HepG2 (cell line): Measurements from ENCODE around the gene MYOF. TPM values are rescaled to one million over a fixed set of nuclear protein-coding genes. Genes with fewer than 3 reads are reported as not detected.

ENCODE experiments used
- ATAC-seq: fragments of 200-7000 bp; cut with Tn5 transposase; 3 replicates; pipeline ENCODE4 v1.9.1; 2020; ENCODE audit warnings: mild to moderate bottlenecking, moderate library complexity
- BruUV-seq: library from RNA; stranded (reverse); fragments of 400-500 nt; replicated peaks from 2 replicates; lab custom pipeline; 2021; lab: Mats Ljungman, UMichigan
- CTCF ChIA-PET: fragments of 300-600 bp; formaldehyde crosslinking; extraction: SDS; loops from one replicate; lab custom pipeline; 2021; ENCODE audit warnings: low total read pairs, inconsistent platforms, low intra/inter-chr PET ratio; lab: Yijun Ruan, JAX
- POLR2A ChIA-PET: fragments of 350-600 bp; sonication (Branson Sonifier 250); formaldehyde crosslinking; loops from one replicate; lab custom pipeline; 2020; ENCODE audit warnings: antibody characterized with exemption, inconsistent platforms; lab: Yijun Ruan, JAX
- DNase-seq: peaks from one replicate; pipeline ENCODE4 v3.0.0-alpha.2; 2015; ENCODE audit warnings: low spot score
- FAIRE-seq: peaks from 3 replicates; lab custom pipeline; 2011; peaks lifted over from hg19 to GRCh38; lab: Jason Lieb, UNC
- H2AFZ ChIP-seq: one replicate; pipeline ENCODE4 v1.6.1; 2011; ENCODE audit warnings: low read length, inconsistent platforms
- H3K27ac ChIP-seq: fragments of 300-600 bp; 3 replicates; pipeline ENCODE4 v1.8.0; 2011; ENCODE audit warnings: mixed run types, mild to moderate bottlenecking, mixed read lengths, low read length, inconsistent platforms; ENCODE audit not compliant: insufficient read depth; ENCODE audit errors: extremely low read length
- H3K27me3 ChIP-seq, 2 experiments: fragments of 200-600 bp in 1 of 2; 2 replicates in 1 of 2; 3 replicates in 1 of 2; pipeline versions ENCODE4 v1.6.0 to v1.8.0; 2011; ENCODE audit warnings: low read length in 2 of 2, mild to moderate bottlenecking in 2 of 2, moderate library complexity in 2 of 2, inconsistent platforms in 1 of 2; ENCODE audit not compliant: insufficient read depth in 2 of 2, control insufficient read depth in 1 of 2
- H3K36me3 ChIP-seq, 2 experiments: fragments of 200-600 bp in 1 of 2; replicated peaks in 1 of 2; 2 replicates in 1 of 2; 3 replicates in 1 of 2; pipeline versions ENCODE4 v1.5.1 to v1.8.0; 2011; ENCODE audit warnings: low read length in 2 of 2, inconsistent platforms in 1 of 2; ENCODE audit not compliant: insufficient read depth in 2 of 2, control insufficient read depth in 1 of 2
- H3K4me1 ChIP-seq: 2 replicates; pipeline ENCODE4 v1.5.1; 2012; ENCODE audit warnings: low read length, inconsistent platforms; ENCODE audit not compliant: insufficient read depth
- H3K4me2 ChIP-seq: 2 replicates; pipeline ENCODE4 v1.6.0; 2011; ENCODE audit warnings: low read depth, low read length, inconsistent platforms
- H3K4me3 ChIP-seq, 3 experiments: fragments of 200-600 bp in 1 of 3; sonication (generic), shearing (Covaris generic) in 1 of 3; replicated peaks in 1 of 3; 2 replicates each; pipeline ENCODE4 v1.5.1; 2011 to 2016; ENCODE audit warnings: low read length in 3 of 3, inconsistent platforms in 2 of 3, low read depth in 2 of 3, mild to moderate bottlenecking in 2 of 3, control low read depth in 1 of 3, mixed read lengths in 1 of 3; ENCODE audit not compliant: insufficient read depth in 1 of 3
- H3K79me2 ChIP-seq: one replicate; pipeline ENCODE4 v1.6.1; 2011; ENCODE audit warnings: low read length, inconsistent platforms; ENCODE audit not compliant: insufficient read depth
- H3K9ac ChIP-seq: 2 replicates; pipeline ENCODE4 v1.6.0; 2011; ENCODE audit warnings: mild to moderate bottlenecking, low read depth, low read length, inconsistent platforms; ENCODE audit not compliant: insufficient read depth
- H3K9me3 ChIP-seq: 2 replicates; pipeline ENCODE4 v1.5.1; 2012; ENCODE audit warnings: mild to moderate bottlenecking, low read length
- H4K20me1 ChIP-seq: 2 replicates; pipeline ENCODE4 v1.6.0; 2011; ENCODE audit warnings: inconsistent platforms, mild to moderate bottlenecking, low read length, moderate library complexity; ENCODE audit not compliant: insufficient read depth
- EED ChIP-seq: sonication (generic); formaldehyde crosslinking; IDR thresholded peaks from 2 replicates; pipeline ENCODE4 v1.5.0; 2020; ENCODE audit warnings: mild to moderate bottlenecking, missing genetic modification reagents
- HHEX ChIP-seq: IDR thresholded peaks from 2 replicates; pipeline ENCODE4 v1.6.1; 2016; ENCODE audit warnings: control low read depth
- HIVEP1 ChIP-seq: sonication (generic); formaldehyde crosslinking; IDR thresholded peaks from 2 replicates; pipeline ENCODE4 v1.4.0; 2020; ENCODE audit warnings: mild to moderate bottlenecking, missing genetic modification reagents
- RFXAP ChIP-seq: sonication (generic); formaldehyde crosslinking; IDR thresholded peaks from 2 replicates; pipeline ENCODE4 v1.4.0; 2020; ENCODE audit warnings: missing genetic modification reagents, borderline replicate concordance
- SAP130 ChIP-seq: IDR thresholded peaks from 2 replicates; pipeline ENCODE4 v1.6.1; 2016; ENCODE audit warnings: low read depth
- TGIF2 ChIP-seq: IDR thresholded peaks from 2 replicates; pipeline ENCODE4 v1.6.1; 2016; ENCODE audit warnings: control low read depth, missing compliant biosample characterization
- U2AF1 ChIP-seq: fragments of 200-400 bp; formaldehyde crosslinking; optimal IDR thresholded peaks from 2 replicates; pipeline ENCODE3; 2017; ENCODE audit warnings: mild to moderate bottlenecking, low read depth, low read length
- ZNF160 ChIP-seq: sonication (generic); formaldehyde crosslinking; IDR thresholded peaks from 2 replicates; pipeline ENCODE4 v1.8.0; 2022; ENCODE audit warnings: mild to moderate bottlenecking, inconsistent platforms, missing genetic modification reagents
- ZNF362 ChIP-seq: sonication (generic); formaldehyde crosslinking; IDR thresholded peaks from 2 replicates; pipeline ENCODE4 v1.4.0; 2020; ENCODE audit warnings: missing genetic modification reagents, mild to moderate bottlenecking, borderline replicate concordance
- ZNF512B ChIP-seq: sonication (generic); formaldehyde crosslinking; IDR thresholded peaks from 2 replicates; pipeline ENCODE4 v1.5.1; 2020; ENCODE audit warnings: missing genetic modification reagents, mild to moderate bottlenecking, borderline replicate concordance
- ZNF773 ChIP-seq: sonication (generic); formaldehyde crosslinking; IDR thresholded peaks from 2 replicates; pipeline ENCODE4 v1.4.0; 2020; ENCODE audit warnings: missing genetic modification reagents, borderline replicate concordance
- WGBS: methylation state at CpG from one replicate; pipeline ENCODE4 v1.1.6; 2017; ENCODE audit warnings: low lambda C conversion rate; 5-methylcytosine and 5-hydroxymethylcytosine counted together
- in situ Hi-C: cut with HindIII; loops from 2 replicates; pipeline ENCODE4 v1.10.0; 2017; ENCODE audit warnings: low pct_unique_long_range_greater_than_20kb; ENCODE audit not compliant: extremely low pct_ligation_motif_present
- intact Hi-C: fragments of 100-400 bp; cut with micrococcal nuclease; formaldehyde crosslinking; loops from one replicate; pipeline ENCODE4 v1.10.0; 2022; ENCODE audit not compliant: unreplicated experiment
- polyA plus RNA-seq, 8 experiments: library from polyadenylated mRNA; depleted of rRNA in 3 of 8; stranded (reverse) in 7 of 8; unstranded in 1 of 8; fragments of >200 nt; fragmentation: Illumina TruSeq in 4 of 8; extraction: Trizol in 4 of 8; gene quantifications; 2 replicates each; pipeline versions ENCODE4 v1.2.1 to v1.2.3, GENCODE V29; 2011 to 2016; ENCODE audit warnings: low read depth in 4 of 8, missing spikeins in 1 of 8, mixed read lengths in 1 of 8; ENCODE audit not compliant: insufficient read depth in 1 of 8
- small RNA-seq, 3 experiments: library from RNA; depleted of rRNA; stranded (forward); fragments of <200 nt; gene quantifications; one replicate each; pipeline ENCODE3, GENCODE V24; 2012; ENCODE audit warnings: low read depth in 2 of 3, low replicate concordance in 1 of 3; ENCODE audit not compliant: insufficient read length in 3 of 3, insufficient read depth in 2 of 3
- total RNA-seq, 5 experiments: library from RNA; depleted of rRNA; stranded (reverse); fragments of >200 nt; fragmentation: Illumina TruSeq; extraction: Trizol; gene quantifications; 2 replicates each; pipeline ENCODE4 v1.2.3, GENCODE V29; 2016; ENCODE audit warnings: low read depth in 1 of 5

The MYOF gene
- total and polyA plus RNA-seq, 2 of the 13 experiments (the other 11 are each of a cell fraction or from before 2014, with no cell fraction given), result 0.18 to 0.42 TPM

GRCh38 chr10:93259126-93259525, 223.0 kb downstream of the MYOF start:
- Histone ChIP-seq H3K4me2 (no peak overlapping the region), H3K9ac (no peak overlapping the region), H3K79me2 (no peaks in the 10 kb centered on the region), H3K9me3 (no peaks in the 10 kb centered on the region), H4K20me1 (no peaks in the 10 kb centered on the region), H3K27ac (no peak overlapping the region), H2AFZ (no peak overlapping the region), H3K4me1 (peaks cover 25% of the 10 kb centered on the region), H3K27me3 (no peaks in the 10 kb centered on the region), H3K36me3 (no peaks in the 10 kb centered on the region), H3K4me3 (no peak overlapping the region)
- in situ Hi-C loops (no loop called here), intact Hi-C loops (no loop called here)
- 65% methylated on average over 5 of the region's 5 CpGs for WGBS
- FAIRE-seq, result no peak
- POLR2A ChIA-PET, result no interaction called here
- ATAC-seq, result no peak
- BruUV-seq, result no TSS peak
- TF ChIP-seq U2AF1 (no peak), RFXAP (CRISPR knock-in tag) (no peak), ZNF512B (no peak), TGIF2 (CRISPR knock-in tag) (no peak), EED (CRISPR knock-in tag) (no peak), SAP130 (no peak), ZNF773 (CRISPR knock-in tag) (no peak), ZNF362 (CRISPR knock-in tag) (no peak), HHEX (CRISPR knock-in tag) (no peak), HIVEP1 (CRISPR knock-in tag) (no peak), ZNF160 (no peak)
- CTCF ChIA-PET, result no interaction called here
- no peak for DNase-seq

Small RNA genes lying within 50 kb of the gene (small RNA-seq; reads per million reads assigned to genes)
- 0 reads per million in 3 experiments for gene RNA5SP323

Other genes starting within 250 kb of the MYOF start
- gene CEP55, start 14.3 kb upstream of the MYOF start, total RNA-seq (2016; rRNA removed; fragmentation: Illumina TruSeq; extraction: Trizol), result 17.1 and 27.3 TPM in 2 replicates
- 3.4 and 6.5 TPM in 2 replicates for gene CEP55, start 14.3 kb upstream of the MYOF start, polyA plus RNA-seq (2011; rRNA removed)
- gene FFAR4, start 84.3 kb upstream of the MYOF start, total RNA-seq (2016; rRNA removed; fragmentation: Illumina TruSeq; extraction: Trizol), result not detected in 2 replicates
- gene FFAR4, start 84.3 kb upstream of the MYOF start, polyA plus RNA-seq (2011; rRNA removed), result 0.09 and 0.17 TPM in 2 replicates
- 310 and 642 TPM in 2 replicates for gene RBP4, start 118.9 kb upstream of the MYOF start, total RNA-seq (2016; rRNA removed; fragmentation: Illumina TruSeq; extraction: Trizol)
- 931 and 1,080 TPM in 2 replicates for gene RBP4, start 118.9 kb upstream of the MYOF start, polyA plus RNA-seq (2011; rRNA removed)
- gene PDE6C, start 130.2 kb upstream of the MYOF start, total RNA-seq (2016; rRNA removed; fragmentation: Illumina TruSeq; extraction: Trizol), result 0.39 and 0.64 TPM in 2 replicates
- gene PDE6C, start 130.2 kb upstream of the MYOF start, polyA plus RNA-seq (2011; rRNA removed), result not detected in 2 replicates
- 5.2 and 5.3 TPM in 2 replicates for gene FRA10AC1, start 220.3 kb upstream of the MYOF start, total RNA-seq (2016; rRNA removed; fragmentation: Illumina TruSeq; extraction: Trizol)
- 6.4 and 7.4 TPM in 2 replicates for gene FRA10AC1, start 220.3 kb upstream of the MYOF start, polyA plus RNA-seq (2011; rRNA removed)